ENCODE measurements around the gene GBP4. TPM values are rescaled to one million over a fixed set of nuclear protein-coding genes. Genes with fewer than 3 reads are reported as not detected.
"Not testable (repeated sequence)": the region's sequence is repeated elsewhere in the genome, so short reads cannot be mapped to it uniquely, and the experiment has no call there.

Gene GBP4, protein sequence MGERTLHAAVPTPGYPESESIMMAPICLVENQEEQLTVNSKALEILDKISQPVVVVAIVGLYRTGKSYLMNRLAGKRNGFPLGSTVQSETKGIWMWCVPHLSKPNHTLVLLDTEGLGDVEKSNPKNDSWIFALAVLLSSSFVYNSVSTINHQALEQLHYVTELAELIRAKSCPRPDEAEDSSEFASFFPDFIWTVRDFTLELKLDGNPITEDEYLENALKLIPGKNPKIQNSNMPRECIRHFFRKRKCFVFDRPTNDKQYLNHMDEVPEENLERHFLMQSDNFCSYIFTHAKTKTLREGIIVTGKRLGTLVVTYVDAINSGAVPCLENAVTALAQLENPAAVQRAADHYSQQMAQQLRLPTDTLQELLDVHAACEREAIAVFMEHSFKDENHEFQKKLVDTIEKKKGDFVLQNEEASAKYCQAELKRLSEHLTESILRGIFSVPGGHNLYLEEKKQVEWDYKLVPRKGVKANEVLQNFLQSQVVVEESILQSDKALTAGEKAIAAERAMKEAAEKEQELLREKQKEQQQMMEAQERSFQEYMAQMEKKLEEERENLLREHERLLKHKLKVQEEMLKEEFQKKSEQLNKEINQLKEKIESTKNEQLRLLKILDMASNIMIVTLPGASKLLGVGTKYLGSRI
- total RNA-seq (0.84 and 3.9 TPM in 2 replicates), polyA plus RNA-seq (0.28 and 0.66 TPM in 2 replicates)

DNA sequence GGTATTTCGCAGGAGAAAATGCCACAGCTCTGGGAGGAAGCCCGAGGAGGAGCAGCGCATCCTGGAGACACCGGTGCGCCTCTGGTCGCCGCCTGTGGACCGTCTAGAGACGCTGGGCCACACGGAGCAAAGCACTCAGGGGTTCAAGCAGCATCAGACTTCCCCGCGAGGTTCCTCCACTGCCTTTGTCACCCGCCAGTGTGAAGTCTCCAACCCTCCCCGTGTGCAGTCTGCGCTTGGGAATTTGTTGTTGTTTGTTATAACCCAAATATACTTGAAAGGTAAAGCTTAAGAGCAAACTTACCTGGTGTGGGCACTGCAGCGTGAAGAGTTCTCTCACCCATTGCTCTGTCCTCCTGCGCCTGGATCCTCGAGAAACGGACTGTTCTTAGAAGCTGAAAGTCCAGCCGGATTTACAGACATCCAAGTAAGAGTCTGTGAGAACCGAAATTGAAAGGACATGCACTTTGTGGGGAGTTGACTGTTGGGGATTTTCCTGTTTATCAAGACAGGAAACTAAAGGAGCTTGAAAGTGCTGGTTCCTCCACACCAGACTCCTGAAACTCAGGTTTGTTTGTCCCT is at the start of gene GBP4:
Gene GBP4 (minus strand): TSS at position 452 of the 582 bp plus-strand sequence. CDS start 108 bp downstream, at position 344.
- peak; percentile 15 for DNase-seq (ENCODE audit: low spot score)
- peak within 1 kb of the TSS; percentile 51 for H2AFZ ChIP-seq
- no peaks in the 10 kb centered on the region for H3K79me2 ChIP-seq
- no peak within 1 kb of the TSS for H3K27ac ChIP-seq
- H3K4me3 ChIP-seq, result no peak within 1 kb of the TSS
- no peaks in the 10 kb centered on the region for H3K36me3 ChIP-seq (replicated peaks; ENCODE audit: insufficient read depth, low read depth)
- no peaks in the 10 kb centered on the region for H3K27me3 ChIP-seq
- H4K20me1 ChIP-seq (ENCODE audit: insufficient read depth, poor library complexity, severe bottlenecking), result no peaks in the 10 kb centered on the region
- 57% methylated on average over 21 of the region's 21 CpGs for WGBS (ENCODE audit: low lambda C conversion rate, missing lambda C conversion rate)
- H3K4me1 ChIP-seq (ENCODE audit: insufficient read depth), result no peaks in the 10 kb centered on the region
- H3K9me2 ChIP-seq (replicated peaks; ENCODE audit: insufficient read depth), result no peaks in the 10 kb centered on the region
- TF ChIP-seq, protein P1, sequence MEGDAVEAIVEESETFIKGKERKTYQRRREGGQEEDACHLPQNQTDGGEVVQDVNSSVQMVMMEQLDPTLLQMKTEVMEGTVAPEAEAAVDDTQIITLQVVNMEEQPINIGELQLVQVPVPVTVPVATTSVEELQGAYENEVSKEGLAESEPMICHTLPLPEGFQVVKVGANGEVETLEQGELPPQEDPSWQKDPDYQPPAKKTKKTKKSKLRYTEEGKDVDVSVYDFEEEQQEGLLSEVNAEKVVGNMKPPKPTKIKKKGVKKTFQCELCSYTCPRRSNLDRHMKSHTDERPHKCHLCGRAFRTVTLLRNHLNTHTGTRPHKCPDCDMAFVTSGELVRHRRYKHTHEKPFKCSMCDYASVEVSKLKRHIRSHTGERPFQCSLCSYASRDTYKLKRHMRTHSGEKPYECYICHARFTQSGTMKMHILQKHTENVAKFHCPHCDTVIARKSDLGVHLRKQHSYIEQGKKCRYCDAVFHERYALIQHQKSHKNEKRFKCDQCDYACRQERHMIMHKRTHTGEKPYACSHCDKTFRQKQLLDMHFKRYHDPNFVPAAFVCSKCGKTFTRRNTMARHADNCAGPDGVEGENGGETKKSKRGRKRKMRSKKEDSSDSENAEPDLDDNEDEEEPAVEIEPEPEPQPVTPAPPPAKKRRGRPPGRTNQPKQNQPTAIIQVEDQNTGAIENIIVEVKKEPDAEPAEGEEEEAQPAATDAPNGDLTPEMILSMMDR (IDR thresholded peaks at IDR 0.05; ENCODE audit: poor library complexity), result no peak
- TF ChIP-seq EZH2phosphoT487 (IDR thresholded peaks at IDR 0.05; ENCODE audit: low read depth, severe bottlenecking, unreplicated experiment), result no peak
- TF ChIP-seq EZH2 (IDR thresholded peaks at IDR 0.05; ENCODE audit: borderline replicate concordance), result no peak
- no peaks in the 10 kb centered on the region for H3K9me3 ChIP-seq (ENCODE audit: low read depth)
- peak within 1 kb of the TSS; percentile 73 for H3K4me2 ChIP-seq

DNA sequence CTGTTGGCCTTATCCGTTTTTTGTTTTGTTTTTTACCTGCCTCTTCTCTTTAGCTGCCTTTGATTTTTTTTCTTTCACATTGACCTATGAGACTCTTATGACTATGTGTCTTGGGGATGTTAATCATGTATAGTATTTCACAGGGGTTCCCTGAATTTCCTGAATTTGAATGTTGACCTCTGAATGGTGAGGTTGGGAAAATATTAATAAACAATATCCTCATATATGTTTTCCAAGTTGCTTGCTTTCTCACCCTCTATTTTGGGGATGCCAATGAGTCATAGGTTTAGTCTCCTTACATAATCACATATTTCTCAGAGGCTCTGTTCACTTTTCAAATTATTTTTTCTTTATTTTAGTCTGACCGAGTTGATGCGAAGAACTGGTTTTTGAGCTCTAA is 44.3 kb upstream of the GBP4 start:
- no peaks in the 10 kb centered on the region for H3K79me2 ChIP-seq
- H3K4me3 ChIP-seq, result no peak overlapping the region
- WGBS (ENCODE audit: low lambda C conversion rate, missing lambda C conversion rate), result 87% methylated on average over 3 of the region's 3 CpGs
- no peaks in the 10 kb centered on the region for H3K9me2 ChIP-seq (replicated peaks; ENCODE audit: insufficient read depth)
- no peaks in the 10 kb centered on the region for H3K27me3 ChIP-seq
- no peak overlapping the region for H2AFZ ChIP-seq
- no peak overlapping the region for H3K27ac ChIP-seq
- no peaks in the 10 kb centered on the region for H4K20me1 ChIP-seq (ENCODE audit: insufficient read depth, poor library complexity, severe bottlenecking)
- no peaks in the 10 kb centered on the region for H3K4me1 ChIP-seq (ENCODE audit: insufficient read depth)
- TF ChIP-seq EZH2 (IDR thresholded peaks at IDR 0.05; ENCODE audit: borderline replicate concordance) (no peak), EZH2phosphoT487 (IDR thresholded peaks at IDR 0.05; ENCODE audit: low read depth, severe bottlenecking, unreplicated experiment) (no peak)
- TF ChIP-seq, protein P1 (IDR thresholded peaks at IDR 0.05; ENCODE audit: poor library complexity), result no peak
- no peak overlapping the region for H3K4me2 ChIP-seq
- no peaks in the 10 kb centered on the region for H3K36me3 ChIP-seq (replicated peaks; ENCODE audit: insufficient read depth, low read depth)
- no peak for DNase-seq (ENCODE audit: low spot score)
- H3K9me3 ChIP-seq (ENCODE audit: low read depth), result no peaks in the 10 kb centered on the region

DNA sequence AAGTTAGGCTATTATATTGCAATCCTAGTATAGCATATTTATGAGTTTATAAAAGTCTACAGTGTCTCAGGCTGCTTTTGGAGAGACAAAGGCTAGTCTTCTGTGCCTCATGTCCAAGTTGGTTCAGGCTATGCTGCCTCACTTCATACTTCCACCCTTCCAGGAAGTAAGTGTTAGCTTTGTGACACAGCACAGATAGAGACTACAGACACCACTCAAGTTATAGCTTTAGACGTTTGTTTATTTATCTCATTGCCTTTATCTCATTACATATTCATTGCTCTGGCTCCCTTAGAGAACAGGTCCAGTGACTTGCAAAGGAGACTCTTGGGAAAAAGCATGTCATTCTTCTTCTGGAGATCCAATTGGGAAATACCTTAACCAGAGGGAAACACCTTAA is 22.6 kb upstream of the GBP4 start:
- Histone ChIP-seq H3K9me3 (ENCODE audit: low read depth) (no peaks in the 10 kb centered on the region), H3K27ac (no peak overlapping the region), H3K36me3 (replicated peaks; ENCODE audit: insufficient read depth, low read depth) (no peaks in the 10 kb centered on the region), H3K4me2 (no peak overlapping the region), H3K4me3 (no peak overlapping the region), H3K79me2 (no peaks in the 10 kb centered on the region), H2AFZ (no peak overlapping the region), H4K20me1 (ENCODE audit: insufficient read depth, poor library complexity, severe bottlenecking) (no peaks in the 10 kb centered on the region), H3K27me3 (no peaks in the 10 kb centered on the region), H3K9me2 (replicated peaks; ENCODE audit: insufficient read depth) (no peaks in the 10 kb centered on the region), H3K4me1 (ENCODE audit: insufficient read depth) (no peaks in the 10 kb centered on the region)
- 30% methylated on average over 1 of the region's 1 CpG for WGBS (ENCODE audit: low lambda C conversion rate, missing lambda C conversion rate)
- no peak for DNase-seq (ENCODE audit: low spot score)
- TF ChIP-seq, protein P1 (IDR thresholded peaks at IDR 0.05; ENCODE audit: poor library complexity), result no peak
- TF ChIP-seq EZH2 (IDR thresholded peaks at IDR 0.05; ENCODE audit: borderline replicate concordance) (no peak), EZH2phosphoT487 (IDR thresholded peaks at IDR 0.05; ENCODE audit: low read depth, severe bottlenecking, unreplicated experiment) (no peak)

DNA sequence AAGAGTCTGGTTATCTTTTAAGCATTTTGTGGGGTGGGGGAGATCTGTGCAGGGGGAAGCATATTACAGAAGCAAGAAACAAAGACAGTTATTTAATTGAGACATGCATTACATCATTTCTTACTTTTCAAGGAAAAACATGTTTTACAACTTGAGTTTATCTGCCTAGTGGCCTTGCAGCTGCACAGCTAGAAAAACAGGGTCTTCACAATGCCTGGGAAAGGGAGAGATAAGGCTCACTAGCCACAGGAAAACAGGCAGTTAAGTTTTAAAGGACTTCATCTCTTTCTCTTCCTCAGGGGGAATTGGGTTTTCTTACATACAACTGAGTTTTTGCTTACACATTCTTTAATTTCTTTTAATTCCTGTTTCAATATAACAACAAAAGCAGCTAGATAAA is 21.1 kb upstream of the GBP4 start:
- not testable (repeated sequence) for H3K4me1 ChIP-seq (ENCODE audit: insufficient read depth); H3K4me2 ChIP-seq; H3K36me3 ChIP-seq (replicated peaks; ENCODE audit: insufficient read depth, low read depth); H4K20me1 ChIP-seq (ENCODE audit: insufficient read depth, poor library complexity, severe bottlenecking); DNase-seq (ENCODE audit: low spot score); H3K79me2 ChIP-seq; H3K9me2 ChIP-seq (replicated peaks; ENCODE audit: insufficient read depth); H3K27me3 ChIP-seq; H2AFZ ChIP-seq; H3K27ac ChIP-seq; H3K9me3 ChIP-seq (ENCODE audit: low read depth); H3K4me3 ChIP-seq

DNA sequence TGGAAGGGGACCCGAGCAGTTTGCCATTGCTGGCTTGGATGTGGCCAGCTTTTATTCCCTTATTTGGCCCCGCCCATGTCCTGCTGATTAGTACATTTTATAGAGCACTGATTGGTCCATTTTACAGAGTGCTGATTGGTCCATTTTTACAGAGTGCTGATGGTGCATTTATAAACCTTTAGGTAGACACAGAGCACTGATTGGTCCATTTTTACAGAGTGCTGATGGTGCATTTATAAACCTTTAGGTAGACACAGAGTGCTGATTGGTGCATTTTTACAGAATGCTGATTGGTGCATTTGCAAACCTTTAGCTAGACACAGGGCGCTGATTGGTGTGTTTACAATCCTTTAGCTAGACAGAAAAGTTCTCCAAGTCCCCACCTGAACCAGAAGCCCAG is 20.2 kb upstream of the GBP4 start:
- H3K9me2 ChIP-seq (replicated peaks; ENCODE audit: insufficient read depth); H3K36me3 ChIP-seq (replicated peaks; ENCODE audit: insufficient read depth, low read depth); H3K27me3 ChIP-seq; H3K4me1 ChIP-seq (ENCODE audit: insufficient read depth); H2AFZ ChIP-seq; H3K79me2 ChIP-seq; H4K20me1 ChIP-seq (ENCODE audit: insufficient read depth, poor library complexity, severe bottlenecking); H3K9me3 ChIP-seq (ENCODE audit: low read depth); DNase-seq (ENCODE audit: low spot score); H3K27ac ChIP-seq; H3K4me3 ChIP-seq; H3K4me2 ChIP-seq: not testable (repeated sequence)
- whole genome bisulfite sequencing (ENCODE audit: low lambda C conversion rate, missing lambda C conversion rate), result 87% methylated on average over 3 of the region's 3 CpGs
